Fibroblast of lung (primary cell): ENCODE data around the gene DLG5. TPM values are rescaled to one million over a fixed set of nuclear protein-coding genes. Genes with fewer than 3 reads are reported as not detected.

Experiments used
- DNase-seq, 2 donors: peaks; one replicate each; pipeline versions ENCODE4 v3.0.0 to v3.0.0-alpha.2; 2010; ENCODE audit warnings: low read depth in 2 of 2
- H2AFZ ChIP-seq: 2 replicates; pipeline ENCODE4 v1.5.1; 2012; ENCODE audit warnings: low read length, control low read depth, inconsistent platforms
- H3K27ac ChIP-seq: 2 replicates; pipeline ENCODE4 v1.5.1; 2011; ENCODE audit warnings: low read length, control low read depth; ENCODE audit not compliant: insufficient read depth
- H3K27me3 ChIP-seq: 2 replicates; pipeline ENCODE4 v1.5.1; 2011; ENCODE audit warnings: mild to moderate bottlenecking, low read length; ENCODE audit not compliant: control insufficient read depth, insufficient read depth
- H3K36me3 ChIP-seq: 2 replicates; pipeline ENCODE4 v1.5.1; 2011; ENCODE audit warnings: low read length; ENCODE audit not compliant: control insufficient read depth, insufficient read depth
- H3K4me1 ChIP-seq: 2 replicates; pipeline ENCODE4 v1.5.1; 2011; ENCODE audit warnings: low read length; ENCODE audit not compliant: control insufficient read depth, insufficient read depth; ENCODE audit errors: extremely low read depth
- H3K4me2 ChIP-seq: 2 replicates; pipeline ENCODE4 v1.5.1; 2011; ENCODE audit warnings: low read length, control low read depth; ENCODE audit not compliant: insufficient read depth; ENCODE audit errors: extremely low read depth
- H3K4me3 ChIP-seq, 4 experiments: fragments of 200-600 bp in 1 of 4; sonication (generic) in 1 of 4; replicated peaks in 1 of 4; 2 replicates each; pipeline ENCODE4 v1.5.1; 2011 to 2016; ENCODE audit warnings: low read length in 4 of 4, low read depth in 3 of 4, mild to moderate bottlenecking in 3 of 4, control low read depth in 2 of 4, inconsistent platforms in 1 of 4, mixed read lengths in 1 of 4; ENCODE audit not compliant: insufficient read depth in 1 of 4; ENCODE audit errors: control extremely low read depth in 1 of 4
- H3K79me2 ChIP-seq: 2 replicates; pipeline ENCODE4 v1.5.1; 2012; ENCODE audit warnings: mild to moderate bottlenecking, low read length, inconsistent platforms; ENCODE audit not compliant: control insufficient read depth, insufficient read depth
- H3K9ac ChIP-seq: 2 replicates; pipeline ENCODE4 v1.5.1; 2011; ENCODE audit warnings: mild to moderate bottlenecking, low read length, control low read depth; ENCODE audit not compliant: insufficient read depth
- H3K9me3 ChIP-seq: 2 replicates; pipeline ENCODE4 v1.5.1; 2012; ENCODE audit warnings: low read depth, low read length; ENCODE audit not compliant: control insufficient read depth, insufficient read depth
- H4K20me1 ChIP-seq: 2 replicates; pipeline ENCODE4 v1.5.1; 2011; ENCODE audit warnings: low read length; ENCODE audit not compliant: control insufficient read depth, insufficient read depth; ENCODE audit errors: extremely low read depth
- EZH2 ChIP-seq: IDR thresholded peaks from 2 replicates; pipeline ENCODE4 v1.5.1; 2012; ENCODE audit warnings: low read length, control low read depth, mild to moderate bottlenecking; ENCODE audit errors: missing control alignments
- polyA plus RNA-seq, 2 donors: library from polyadenylated mRNA; depleted of rRNA in 1 of 2; stranded (reverse) in 1 of 2; unstranded in 1 of 2; fragments of >200 nt; gene quantifications; 2 replicates each; pipeline ENCODE4 v1.2.1, GENCODE V29; 2011 to 2012; ENCODE audit warnings: missing spikeins in 1 of 2
- total RNA-seq: library from RNA; depleted of rRNA; stranded (reverse); fragments of >200 nt; gene quantifications from 2 replicates; pipeline ENCODE4 v1.2.1, GENCODE V29; 2014
- TF ChIP-seq, protein P1 (sequence below), 2 donors: IDR thresholded peaks in 1 of 2; conservative IDR thresholded peaks in 1 of 2; 1 replicate in 1 of 2; 2 replicates in 1 of 2; pipeline ENCODE4 v1.5.1; 2011 to 2012; ENCODE audit warnings: low read length in 2 of 2, control low read depth in 1 of 2, inconsistent platforms in 1 of 2, low read depth in 1 of 2, mild to moderate bottlenecking in 1 of 2

The DLG5 gene
- total and polyA plus RNA-seq, 2 donors (not counting 1 experiment from before 2014, with no cell fraction given), result 15.3 to 40.8 TPM

DNA sequence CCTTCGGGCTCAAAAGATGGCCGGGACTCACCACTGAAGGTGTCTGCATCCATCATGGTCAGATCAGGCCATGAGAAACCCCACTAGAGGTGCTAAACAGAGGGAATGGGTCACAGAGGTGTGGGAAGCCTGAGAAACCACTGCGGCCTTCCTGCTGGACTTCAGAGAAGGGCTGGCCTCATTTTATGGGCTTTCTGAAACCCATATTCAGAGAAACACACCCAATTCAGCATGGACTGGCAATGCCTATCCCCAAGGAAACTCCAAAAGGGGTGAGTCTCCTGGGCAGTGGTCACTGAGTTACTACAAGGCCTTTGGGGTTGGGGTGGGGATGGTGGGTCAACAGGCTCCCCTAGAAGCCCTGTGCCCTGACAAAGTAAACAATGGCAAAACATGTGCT is 58.0 kb downstream of the DLG5 start:
- Histone ChIP-seq H3K4me1 (peaks cover 3% of the 10 kb centered on the region), H4K20me1 (no peaks in the 10 kb centered on the region)

DNA sequence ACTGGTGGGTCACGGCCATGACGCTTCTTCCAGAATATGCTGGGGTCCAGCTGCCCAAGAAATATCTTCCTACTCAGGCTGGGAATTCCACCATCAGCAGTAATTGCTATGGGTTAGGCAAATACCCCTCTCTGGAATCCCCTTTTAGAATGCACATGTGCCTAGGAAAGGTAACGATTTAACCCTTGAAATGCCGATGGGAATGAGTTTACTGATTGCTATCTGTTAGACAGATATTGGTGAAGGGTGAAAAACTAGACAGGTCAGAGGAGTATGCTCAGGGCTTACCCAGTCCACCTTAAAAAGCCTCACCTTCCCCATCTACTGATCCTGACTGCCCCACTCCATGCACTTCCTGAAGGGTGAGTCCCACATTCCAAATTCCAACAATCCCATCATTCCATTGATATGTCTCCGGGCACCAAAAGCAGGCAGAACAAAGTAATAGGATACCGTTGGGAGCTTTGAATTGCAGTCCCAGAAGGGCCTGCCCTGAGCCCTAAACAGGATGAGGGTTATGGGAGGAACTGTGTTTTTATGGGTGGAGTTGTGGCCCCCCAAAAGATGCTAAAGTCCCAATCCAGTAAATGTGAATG is 59.3 kb downstream of the DLG5 start:
- TF ChIP-seq, protein P1, sequence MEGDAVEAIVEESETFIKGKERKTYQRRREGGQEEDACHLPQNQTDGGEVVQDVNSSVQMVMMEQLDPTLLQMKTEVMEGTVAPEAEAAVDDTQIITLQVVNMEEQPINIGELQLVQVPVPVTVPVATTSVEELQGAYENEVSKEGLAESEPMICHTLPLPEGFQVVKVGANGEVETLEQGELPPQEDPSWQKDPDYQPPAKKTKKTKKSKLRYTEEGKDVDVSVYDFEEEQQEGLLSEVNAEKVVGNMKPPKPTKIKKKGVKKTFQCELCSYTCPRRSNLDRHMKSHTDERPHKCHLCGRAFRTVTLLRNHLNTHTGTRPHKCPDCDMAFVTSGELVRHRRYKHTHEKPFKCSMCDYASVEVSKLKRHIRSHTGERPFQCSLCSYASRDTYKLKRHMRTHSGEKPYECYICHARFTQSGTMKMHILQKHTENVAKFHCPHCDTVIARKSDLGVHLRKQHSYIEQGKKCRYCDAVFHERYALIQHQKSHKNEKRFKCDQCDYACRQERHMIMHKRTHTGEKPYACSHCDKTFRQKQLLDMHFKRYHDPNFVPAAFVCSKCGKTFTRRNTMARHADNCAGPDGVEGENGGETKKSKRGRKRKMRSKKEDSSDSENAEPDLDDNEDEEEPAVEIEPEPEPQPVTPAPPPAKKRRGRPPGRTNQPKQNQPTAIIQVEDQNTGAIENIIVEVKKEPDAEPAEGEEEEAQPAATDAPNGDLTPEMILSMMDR (conservative IDR thresholded peaks at IDR 0.05 in 1 of 2, IDR thresholded peaks at IDR 0.05 in 1 of 2; ENCODE audit: low read depth in 1 of 2, low read length in 2 of 2), result no peak
- no peak for TF ChIP-seq EZH2
- Histone ChIP-seq H3K27me3 (no peaks in the 10 kb centered on the region), H2AFZ (no peak overlapping the region), H3K36me3 (no peaks in the 10 kb centered on the region), H3K4me3 (no peak overlapping the region), H3K4me2 (no peak overlapping the region), H4K20me1 (no peaks in the 10 kb centered on the region), H3K27ac (no peak overlapping the region), H3K79me2 (no peaks in the 10 kb centered on the region), H3K9ac (no peak overlapping the region), H3K9me3 (no peaks in the 10 kb centered on the region), H3K4me1 (peaks cover 3% of the 10 kb centered on the region)
- DNase-seq, result peak in 1 of 2 donors; percentile 34

More for the DNA sequence above, 58.0 kb downstream of the DLG5 start:
- H3K4me3 ChIP-seq, result no peak overlapping the region
- H3K27ac ChIP-seq, result no peak overlapping the region
- no peak overlapping the region for H3K9ac ChIP-seq
- H3K79me2 ChIP-seq, result no peaks in the 10 kb centered on the region
- H3K36me3 ChIP-seq, result no peaks in the 10 kb centered on the region
- TF ChIP-seq EZH2, result no peak
- TF ChIP-seq, protein P1 (conservative IDR thresholded peaks at IDR 0.05 in 1 of 2, IDR thresholded peaks at IDR 0.05 in 1 of 2; ENCODE audit: low read depth in 1 of 2, low read length in 2 of 2), result no peak
- no peak overlapping the region for H3K4me2 ChIP-seq
- no peak overlapping the region for H2AFZ ChIP-seq
- H3K9me3 ChIP-seq, result no peaks in the 10 kb centered on the region
- no peak for DNase-seq
- no peaks in the 10 kb centered on the region for H3K27me3 ChIP-seq

DNA sequence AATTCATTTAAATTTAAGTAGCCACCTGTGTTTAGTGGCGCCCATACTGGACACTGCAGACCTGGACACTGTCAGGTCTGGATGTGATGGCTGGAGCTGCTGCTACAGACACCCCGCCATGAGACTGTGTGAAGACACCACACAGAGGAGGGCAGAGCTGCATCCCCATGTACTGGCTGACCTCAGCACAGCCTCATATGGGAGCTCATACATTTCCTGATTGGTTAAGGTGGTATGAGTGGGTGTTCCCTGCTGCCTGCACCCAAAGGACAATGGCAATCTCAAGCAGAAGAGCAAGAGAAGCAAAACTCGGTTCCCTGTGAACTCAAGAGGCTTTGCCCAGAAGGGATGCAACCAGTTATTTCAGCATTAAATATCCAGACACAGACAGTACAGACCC is 60.0 kb downstream of the DLG5 start:
- Histone ChIP-seq H4K20me1 (no peaks in the 10 kb centered on the region), H3K27me3 (no peaks in the 10 kb centered on the region), H3K36me3 (no peaks in the 10 kb centered on the region), H3K4me3 (no peak overlapping the region), H3K9me3 (no peaks in the 10 kb centered on the region), H3K9ac (no peak overlapping the region), H3K79me2 (peaks cover 1% of the 10 kb centered on the region), H2AFZ (no peak overlapping the region), H3K4me1 (peaks cover 3% of the 10 kb centered on the region), H3K4me2 (no peak overlapping the region), H3K27ac (no peak overlapping the region)
- TF ChIP-seq, protein P1 (conservative IDR thresholded peaks at IDR 0.05 in 1 of 2, IDR thresholded peaks at IDR 0.05 in 1 of 2; ENCODE audit: low read depth in 1 of 2, low read length in 2 of 2), result no peak
- TF ChIP-seq EZH2, result no peak
- no peak for DNase-seq
